SK-N-MC (cell line): Measurements from ENCODE around the gene CCDC89.

ENCODE experiments used
- DNase-seq: peaks from one replicate; pipeline ENCODE4 v3.0.0-alpha.2; 2011; ENCODE audit warnings: low read depth, low spot score
- H3K27ac ChIP-seq: fragments of 200-600 bp; sonication (generic); 2 replicates; pipeline ENCODE4 v1.5.1; 2016; ENCODE audit warnings: mixed run types
- H3K36me3 ChIP-seq: fragments of 200-600 bp; sonication (generic); 2 replicates; pipeline ENCODE4 v1.6.1; 2017; ENCODE audit warnings: antibody characterized with exemption, low read length, mixed read lengths; ENCODE audit not compliant: insufficient read depth
- H3K4me3 ChIP-seq: fragments of 200-600 bp; sonication (generic); 2 replicates; pipeline ENCODE4 v1.5.1; 2016
- H3K9ac ChIP-seq: fragments of 200-600 bp; sonication (generic); 2 replicates; pipeline ENCODE4 v1.8.0; 2017; ENCODE audit warnings: mixed run types, mixed read lengths; ENCODE audit not compliant: insufficient read length
- H3K9me3 ChIP-seq: fragments of 200-600 bp; sonication (generic); 2 replicates; pipeline ENCODE4 v1.6.1; 2017; ENCODE audit warnings: low read depth, mild to moderate bottlenecking, antibody characterized with exemption, low read length, moderate library complexity, mixed read lengths
- EZH2 ChIP-seq: fragments of 200-600 bp; sonication (generic); IDR thresholded peaks from one replicate; pipeline ENCODE4 v1.6.1; 2017; ENCODE audit warnings: antibody characterized with exemption
- FOXP2 ChIP-seq: optimal IDR thresholded peaks from 2 replicates; pipeline ENCODE3; 2011; ENCODE audit warnings: mild to moderate bottlenecking, moderate library complexity; ENCODE audit not compliant: insufficient read depth; ENCODE audit errors: extremely low read length, control extremely low read depth
- POLR2AphosphoS5 ChIP-seq: IDR thresholded peaks from 2 replicates; pipeline ENCODE4 v1.6.1; 2012; ENCODE audit warnings: mild to moderate bottlenecking, low read depth, low read length, borderline replicate concordance

Gene CCDC89

GRCh38 chr11:85698195-85698594 is 12.2 kb upstream of the CCDC89 start:
- Histone ChIP-seq H3K4me3 (no peak overlapping the region), H3K36me3 (no peaks in the 10 kb centered on the region), H3K9ac (no peak overlapping the region), H3K9me3 (no peaks in the 10 kb centered on the region), H3K27ac (no peak overlapping the region)
- TF ChIP-seq FOXP2: no peak
- no peak for TF ChIP-seq EZH2
- TF ChIP-seq POLR2AphosphoS5: no peak
- no peak for DNase-seq

DNA sequence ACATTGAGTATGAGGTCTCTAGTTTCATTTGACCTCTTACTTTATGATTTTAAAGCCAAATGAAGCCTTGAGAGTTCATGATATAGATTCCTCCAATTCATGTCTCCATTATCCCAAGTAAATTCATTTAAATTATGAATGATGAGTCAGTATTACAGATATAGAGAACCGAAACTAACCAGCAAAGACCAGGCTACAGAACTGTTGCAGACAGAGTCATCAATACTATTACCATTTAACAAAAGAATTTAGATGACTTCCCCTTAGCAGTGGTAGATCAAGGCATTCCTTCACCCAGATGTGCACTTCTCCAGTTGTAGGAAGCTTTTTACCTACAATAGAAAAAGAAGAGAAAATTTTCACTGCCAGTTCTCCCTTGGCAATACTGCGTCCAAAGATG is 11.8 kb upstream of the CCDC89 start:
- Histone ChIP-seq H3K4me3 (no peak overlapping the region), H3K9ac (no peak overlapping the region), H3K27ac (no peak overlapping the region), H3K36me3 (no peaks in the 10 kb centered on the region), H3K9me3 (no peaks in the 10 kb centered on the region)
- TF ChIP-seq POLR2AphosphoS5 (no peak), FOXP2 (no peak), EZH2 (no peak)
- DNase-seq: no peak

GRCh38 chr11:85695546-85695945 is 9.6 kb upstream of the CCDC89 start:
- H3K4me3 ChIP-seq: no peak overlapping the region
- H3K9ac ChIP-seq: no peak overlapping the region
- TF ChIP-seq EZH2: no peak
- no peaks in the 10 kb centered on the region for H3K9me3 ChIP-seq
- no peak for DNase-seq
- H3K27ac ChIP-seq: no peak overlapping the region
- H3K36me3 ChIP-seq: no peaks in the 10 kb centered on the region

GRCh38 chr11:85694385-85694980 is 8.5 kb upstream of the CCDC89 start:
- DNase-seq: peak; percentile 34
- Histone ChIP-seq H3K4me3 (no peak overlapping the region), H3K36me3 (no peaks in the 10 kb centered on the region), H3K9me3 (no peaks in the 10 kb centered on the region), H3K9ac (no peak overlapping the region), H3K27ac (no peak overlapping the region)
- no peak for TF ChIP-seq POLR2AphosphoS5
- TF ChIP-seq FOXP2: no peak
- no peak for TF ChIP-seq EZH2

- DNase-seq: no peak
- Histone ChIP-seq H3K36me3 (no peaks in the 10 kb centered on the region), H3K27ac (no peak overlapping the region), H3K9me3 (no peaks in the 10 kb centered on the region), H3K9ac (no peak overlapping the region), H3K4me3 (no peak overlapping the region)
- TF ChIP-seq FOXP2 (no peak), POLR2AphosphoS5 (no peak), EZH2 (no peak)
Measured at GRCh38 chr11:85685125-85685819, 723 bp downstream of the CCDC89 start.

DNA sequence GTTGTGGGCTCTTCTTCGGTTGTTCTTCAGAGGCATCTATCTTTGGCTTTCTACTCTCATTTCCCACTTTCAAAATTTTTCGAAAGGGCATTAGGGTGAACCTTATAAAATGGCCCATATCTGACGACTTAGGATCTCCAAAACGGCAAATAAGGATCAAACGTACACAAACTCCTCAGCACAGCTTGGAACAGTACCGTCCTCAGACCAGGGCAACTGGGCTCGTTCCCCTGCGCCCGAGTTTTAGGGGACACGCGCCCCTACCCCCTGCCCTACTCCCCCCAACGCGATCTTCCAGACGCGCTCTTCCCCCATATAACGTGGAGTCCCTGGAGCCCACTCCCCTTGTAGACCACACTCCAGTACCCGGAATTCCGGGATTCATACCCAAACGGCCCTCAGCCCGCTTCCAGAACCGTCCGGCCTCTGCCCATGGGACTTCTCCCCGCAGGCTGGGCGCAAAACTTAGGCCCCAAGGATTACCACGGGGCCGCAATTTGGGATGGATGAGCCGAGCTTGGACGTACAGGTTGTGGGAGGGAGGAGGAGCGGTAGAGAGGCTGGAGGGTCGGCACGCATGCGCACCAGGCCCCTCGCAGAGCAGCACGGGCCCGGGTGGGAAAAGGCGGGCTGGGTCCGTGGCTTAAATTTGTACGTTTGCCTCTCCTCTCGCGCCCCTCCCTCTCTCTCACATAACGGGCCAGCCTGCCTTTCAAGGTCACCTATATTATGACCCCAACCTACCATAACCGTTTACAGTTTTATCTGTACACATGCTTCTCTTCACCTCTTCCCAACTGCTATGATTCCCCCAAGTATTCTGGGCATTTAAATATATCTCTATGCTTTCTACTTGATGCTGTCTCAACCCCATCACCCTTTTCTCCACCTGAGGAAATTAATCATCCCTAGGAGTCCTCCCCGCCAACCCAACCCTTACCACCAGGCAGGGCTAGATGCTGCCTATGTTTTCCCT is 3.4 kb downstream of the CCDC89 start:
- DNase-seq: no peak
- Histone ChIP-seq H3K27ac (no peak overlapping the region), H3K4me3 (peak overlapping the region; percentile 76)

DNA sequence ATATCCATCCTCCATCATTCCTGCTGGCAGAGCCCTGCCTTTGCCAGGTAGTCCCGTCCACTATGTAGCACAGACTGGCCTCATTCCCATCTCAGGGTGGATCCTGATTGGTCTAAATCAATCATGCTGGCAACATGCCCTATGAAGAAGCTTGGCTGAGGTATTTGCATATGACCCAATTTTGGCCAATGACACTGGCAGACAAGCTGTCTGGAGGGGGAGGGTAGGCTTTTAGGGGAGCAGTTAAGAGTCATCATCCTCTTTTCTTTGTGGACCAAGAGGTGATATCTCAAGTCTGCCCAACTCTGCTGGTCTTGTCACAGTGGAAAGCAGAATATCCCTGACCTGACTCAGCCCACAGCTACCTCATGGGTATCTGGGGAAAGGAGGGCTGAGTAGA is 5.1 kb downstream of the CCDC89 start:
- no peak overlapping the region for H3K4me3 ChIP-seq
- no peak overlapping the region for H3K27ac ChIP-seq
- H3K9me3 ChIP-seq: no peaks in the 10 kb centered on the region
- no peaks in the 10 kb centered on the region for H3K36me3 ChIP-seq
- H3K9ac ChIP-seq: no peak overlapping the region
- no peak for DNase-seq
- TF ChIP-seq EZH2 (no peak), POLR2AphosphoS5 (no peak), FOXP2 (no peak)

More for the DNA sequence above, 3.4 kb downstream of the CCDC89 start:
- Histone ChIP-seq H3K36me3 (no peaks in the 10 kb centered on the region), H3K9ac (peak overlapping the region; percentile 71), H3K9me3 (no peaks in the 10 kb centered on the region)
- TF ChIP-seq POLR2AphosphoS5: peak; percentile 46; the same call in 1 of the 2 replicates
- TF ChIP-seq FOXP2: no peak

GRCh38 chr11:85679576-85679975 is 6.4 kb downstream of the CCDC89 start:
- Histone ChIP-seq H3K9ac (no peak overlapping the region), H3K36me3 (no peaks in the 10 kb centered on the region), H3K27ac (no peak overlapping the region), H3K9me3 (no peaks in the 10 kb centered on the region), H3K4me3 (no peak overlapping the region)
- DNase-seq: no peak
- TF ChIP-seq EZH2: no peak
- no peak for TF ChIP-seq FOXP2
- no peak for TF ChIP-seq POLR2AphosphoS5
